ENCODE data around the gene ZNF254. TPM values are rescaled to one million over a fixed set of nuclear protein-coding genes. Genes with fewer than 3 reads are reported as not detected.

Gene ZNF254
- total RNA-seq, 1 experiment from 2014 or later, result 26.6 TPM

DNA sequence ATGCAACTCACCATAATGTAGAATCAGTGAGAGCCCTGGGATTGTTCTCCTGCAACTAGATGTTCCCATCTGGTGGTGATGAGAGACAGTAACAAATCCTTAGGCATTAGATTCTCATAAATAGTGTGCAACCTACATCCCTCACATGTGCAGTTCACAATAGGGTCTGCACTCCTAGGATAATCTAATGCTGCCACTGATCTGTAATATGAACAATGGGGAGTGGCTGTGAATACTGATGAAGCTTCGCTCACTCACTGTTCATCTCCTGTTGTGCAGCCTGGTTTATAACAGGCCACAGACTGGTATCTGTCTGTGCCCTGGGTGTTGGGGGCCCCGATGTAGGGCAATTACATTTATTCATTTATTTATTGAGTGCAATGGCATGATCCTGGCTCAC is 86.9 kb downstream of the ZNF254 start:
- no peaks in the 10 kb centered on the region for H3K27me3 ChIP-seq (ENCODE audit: insufficient read depth, low read length)
- no peak overlapping the region for H2BK5ac ChIP-seq (ENCODE audit: insufficient read length, low read length)
- no peak overlapping the region for H2AFZ ChIP-seq (ENCODE audit: low read length)
- no peaks in the 10 kb centered on the region for H3K79me1 ChIP-seq (ENCODE audit: insufficient read depth, low read depth, low read length, poor library complexity, severe bottlenecking)
- peaks cover 51% of the 10 kb centered on the region for H3K9me3 ChIP-seq (ENCODE audit: control insufficient read depth, low read depth, low read length)
- no peak overlapping the region for H2BK12ac ChIP-seq (ENCODE audit: insufficient read length, low read depth, low read length)
- no peak overlapping the region for H4K91ac ChIP-seq (ENCODE audit: insufficient read length, low read depth, low read length)
- H2BK15ac ChIP-seq (ENCODE audit: low read depth, low read length), result no peak overlapping the region
- no peaks in the 10 kb centered on the region for H3K79me2 ChIP-seq (ENCODE audit: insufficient read depth, low read length)
- no peak overlapping the region for H3K4me2 ChIP-seq (ENCODE audit: insufficient read depth, insufficient read length, low read length)
- no peak overlapping the region for H3K4ac ChIP-seq (ENCODE audit: low read depth, low read length)
- H3K36me3 Mint-ChIP-seq (ENCODE audit: insufficient read depth in 1 of 3, low read depth in 3 of 3), result peaks cover 10 to 28% (median 11%) of the 10 kb centered on the region in 3 experiments; a peak in 6 of 7 replicates
- H3K4me1 ChIP-seq (ENCODE audit: insufficient read depth, low read length), result no peaks in the 10 kb centered on the region
- no peak overlapping the region for H3K18ac ChIP-seq (ENCODE audit: insufficient read length, low read depth, low read length)
- no peaks in the 10 kb centered on the region for H3K23me2 ChIP-seq (ENCODE audit: insufficient read length, low read depth, low read length, poor library complexity, severe bottlenecking)
- no peaks in the 10 kb centered on the region for H3K4me1 Mint-ChIP-seq
- WGBS (ENCODE audit: extremely low coverage, insufficient read length, low lambda C conversion rate), result no CpG with 5 or more reads among the region's 2 CpGs
- peaks cover 57 to 69% of the 10 kb centered on the region in 2 experiments for H3K9me3 Mint-ChIP-seq
- no peak overlapping the region for H3K27ac ChIP-seq (ENCODE audit: insufficient read length, low read depth, low read length)
- H3K27me3 Mint-ChIP-seq (ENCODE audit: low read depth), result peaks cover 2% of the 10 kb centered on the region
- no peak overlapping the region for H3K4me3 Mint-ChIP-seq
- TF ChIP-seq, protein P1, sequence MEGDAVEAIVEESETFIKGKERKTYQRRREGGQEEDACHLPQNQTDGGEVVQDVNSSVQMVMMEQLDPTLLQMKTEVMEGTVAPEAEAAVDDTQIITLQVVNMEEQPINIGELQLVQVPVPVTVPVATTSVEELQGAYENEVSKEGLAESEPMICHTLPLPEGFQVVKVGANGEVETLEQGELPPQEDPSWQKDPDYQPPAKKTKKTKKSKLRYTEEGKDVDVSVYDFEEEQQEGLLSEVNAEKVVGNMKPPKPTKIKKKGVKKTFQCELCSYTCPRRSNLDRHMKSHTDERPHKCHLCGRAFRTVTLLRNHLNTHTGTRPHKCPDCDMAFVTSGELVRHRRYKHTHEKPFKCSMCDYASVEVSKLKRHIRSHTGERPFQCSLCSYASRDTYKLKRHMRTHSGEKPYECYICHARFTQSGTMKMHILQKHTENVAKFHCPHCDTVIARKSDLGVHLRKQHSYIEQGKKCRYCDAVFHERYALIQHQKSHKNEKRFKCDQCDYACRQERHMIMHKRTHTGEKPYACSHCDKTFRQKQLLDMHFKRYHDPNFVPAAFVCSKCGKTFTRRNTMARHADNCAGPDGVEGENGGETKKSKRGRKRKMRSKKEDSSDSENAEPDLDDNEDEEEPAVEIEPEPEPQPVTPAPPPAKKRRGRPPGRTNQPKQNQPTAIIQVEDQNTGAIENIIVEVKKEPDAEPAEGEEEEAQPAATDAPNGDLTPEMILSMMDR (conservative IDR thresholded peaks at IDR 0.05), result no peak
- no peak overlapping the region for H4K8ac ChIP-seq (replicated peaks; ENCODE audit: insufficient read length, low read depth, low read length)
- no peak overlapping the region for H3T11ph ChIP-seq (ENCODE audit: low read length)
- no peaks in the 10 kb centered on the region for H4K20me1 ChIP-seq (ENCODE audit: control insufficient read depth, insufficient read depth, insufficient read length)
- no peak overlapping the region for H4K5ac ChIP-seq (ENCODE audit: insufficient read length, low read depth, low read length)
- H3K9ac ChIP-seq (ENCODE audit: extremely low read depth, insufficient read length, low read length), result no peak overlapping the region
- no peak overlapping the region for H2BK120ac ChIP-seq (ENCODE audit: low read depth, low read length, poor library complexity, severe bottlenecking)
- H3K56ac ChIP-seq (ENCODE audit: insufficient read length, low read depth, low read length), result no peak overlapping the region
- no peak overlapping the region for H2AK5ac ChIP-seq (ENCODE audit: insufficient read length, low read length)
- H3K27ac Mint-ChIP-seq, result no peak overlapping the region
- H3K14ac ChIP-seq (ENCODE audit: insufficient read depth, low read length), result no peak overlapping the region
- H3K23ac ChIP-seq (ENCODE audit: insufficient read length, low read depth, low read length), result no peak overlapping the region
- H2BK20ac ChIP-seq (ENCODE audit: low read depth, low read length, poor library complexity, severe bottlenecking), result no peak overlapping the region
- DNase-seq, result no peak

Data from H9 (cell line).